Transverse colon (tissue), 4 donors: ENCODE data around the gene SMIM27. TPM values are rescaled to one million over a fixed set of nuclear protein-coding genes. Genes with fewer than 3 reads are reported as not detected.
"Not testable (repeated sequence)": the region's sequence is repeated elsewhere in the genome, so short reads cannot be mapped to it uniquely, and the experiment has no call there.

ENCODE experiments used
- DNase-seq: peaks from one replicate; pipeline ENCODE4 v3.0.0-alpha.2; 2019
- H3K27ac ChIP-seq, 4 donors: fragments of 200-600 bp; sonication (generic); 2 replicates each; pipeline ENCODE4 v1.5.1; 2016 to 2018; ENCODE audit warnings: inconsistent platforms in 4 of 4
- H3K27me3 ChIP-seq: fragments of 200-600 bp; sonication (generic); 2 replicates; pipeline ENCODE4 v1.5.1; 2017; ENCODE audit warnings: inconsistent platforms
- H3K36me3 ChIP-seq, 4 donors: fragments of 200-600 bp; sonication (generic); 2 replicates each; pipeline ENCODE4 v1.5.1; 2017 to 2019; ENCODE audit warnings: inconsistent platforms in 4 of 4
- H3K4me1 ChIP-seq, 4 donors: fragments of 200-600 bp; sonication (generic); 2 replicates each; pipeline ENCODE4 v1.5.1; 2017 to 2020; ENCODE audit warnings: inconsistent platforms in 4 of 4
- H3K4me3 ChIP-seq, 4 donors: fragments of 200-600 bp; sonication (generic); 1 replicate in 1 of 4; 2 replicates in 3 of 4; pipeline versions ENCODE4 v1.5.1 to v1.6.1; 2017 to 2019; ENCODE audit warnings: inconsistent platforms in 4 of 4
- H3K9me3 ChIP-seq, 2 donors: fragments of 200-600 bp; sonication (generic); 2 replicates each; pipeline ENCODE4 v1.5.1; 2017 to 2019; ENCODE audit warnings: inconsistent platforms in 2 of 2
- EP300 ChIP-seq: sonication (generic); formaldehyde crosslinking; IDR thresholded peaks from one replicate; pipeline ENCODE4 v1.6.1; 2017; ENCODE audit warnings: antibody characterized with exemption, low read depth
- POLR2A ChIP-seq: fragments of 450-650 bp; IDR thresholded peaks from one replicate; pipeline ENCODE4 v1.6.1; 2016; ENCODE audit warnings: antibody characterized with exemption, mild to moderate bottlenecking, moderate library complexity
- POLR2AphosphoS5 ChIP-seq, 3 donors: sonication (generic); formaldehyde crosslinking; IDR thresholded peaks; one replicate each; pipeline ENCODE4 v1.6.1; 2016; ENCODE audit warnings: antibody characterized with exemption in 3 of 3
- WGBS, 2 donors: methylation state at CpG; one replicate each; pipeline ENCODE4 v1.1.5; 2018; ENCODE audit warnings: low coverage in 1 of 2; 5-methylcytosine and 5-hydroxymethylcytosine counted together
- in situ Hi-C, 4 donors: fragments of 200-750 bp; cut with MboI; loops; one replicate each; pipeline versions ENCODE4 v1.15.0 to v1.15.1; 2017; ENCODE audit warnings: low sequenced_read_pairs in 3 of 4, low pct_ligation_motif_present in 1 of 4, low pct_unique_long_range_greater_than_20kb in 1 of 4
- intact Hi-C: fragments of 100-400 bp; cut with DNase I; formaldehyde crosslinking; loops from one replicate; pipeline ENCODE4 v1.15.1; 2023; ENCODE audit warnings: low total_unique reads
- total RNA-seq, 4 donors: library from RNA; depleted of rRNA; stranded (reverse); fragments of >200 nt; gene quantifications; one replicate each; pipeline ENCODE4 v1.1.0, GENCODE V29; 2016
- TF ChIP-seq, protein P1 (sequence below), 5 experiments: fragments of 200-600 bp in 3 of 5; fragments of 450-650 bp in 2 of 5; sonication (generic) in 3 of 5; IDR thresholded peaks; 1 replicate in 2 of 5; 2 replicates in 3 of 5; pipeline ENCODE4 v1.5.1; 2016 to 2017; ENCODE audit warnings: antibody characterized with exemption in 5 of 5, inconsistent platforms in 3 of 5, mild to moderate bottlenecking in 2 of 5, moderate library complexity in 1 of 5

Gene SMIM27
- total RNA-seq, 4 donors from 2014 or later, result 2.0 to 7.5 (median 3.8) TPM

DNA sequence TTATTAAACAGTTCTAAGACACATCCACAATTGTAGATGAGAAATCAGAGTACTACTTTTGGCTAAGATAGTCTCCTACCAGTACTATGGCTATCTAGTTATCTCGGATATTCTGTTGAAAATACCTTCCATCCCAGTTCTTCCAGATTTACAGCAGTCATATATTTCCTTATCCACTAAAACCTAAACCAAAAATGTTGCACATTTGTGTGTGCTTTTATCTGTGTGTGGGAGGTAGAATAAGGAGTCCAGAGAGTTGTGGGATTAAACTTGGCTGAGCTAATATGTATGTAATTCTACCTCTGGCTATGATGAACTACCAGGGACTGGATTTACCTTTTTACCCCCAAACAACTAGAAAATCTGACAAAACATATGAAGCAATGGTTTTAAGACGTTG, 38.3 kb downstream of the SMIM27 start:
- intact Hi-C loops, result no loop called here
- 44 to 64% methylated on average over 2 of the region's 2 CpGs for WGBS, 2 donors

DNA sequence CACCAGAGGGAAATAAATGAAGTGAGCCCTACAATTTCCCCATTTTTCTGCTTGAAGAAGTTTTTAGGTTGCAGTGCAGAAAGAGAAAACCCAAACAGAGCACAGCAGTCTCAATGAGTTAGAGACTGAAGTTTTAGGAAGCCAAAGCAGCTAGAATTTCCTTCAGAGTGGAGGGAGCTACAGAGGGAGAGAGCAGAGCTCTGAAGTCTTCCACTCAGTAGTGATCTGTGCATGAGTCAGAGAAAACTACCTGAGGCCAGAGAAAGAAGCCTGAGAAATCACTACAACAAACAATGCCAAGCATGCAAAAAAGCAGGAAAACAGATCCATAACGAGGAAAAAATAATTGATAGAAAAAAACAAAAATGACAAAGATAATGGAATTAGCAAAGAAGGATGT, 38.8 kb downstream of the SMIM27 start:
- Histone ChIP-seq H3K9me3 (no peaks in the 10 kb centered on the region), H3K4me3 (no peak overlapping the region), H3K36me3 (no peaks in the 10 kb centered on the region), H3K4me1 (no peaks in the 10 kb centered on the region), H3K27ac (no peak overlapping the region), H3K27me3 (no peaks in the 10 kb centered on the region)
- 46 to 69% methylated on average over 1 of the region's 1 CpG for WGBS, 2 donors
- no peak for DNase-seq
- intact Hi-C loops, result no loop called here
- TF ChIP-seq POLR2AphosphoS5 (IDR thresholded peaks at IDR 0.05) (no peak), POLR2A (no peak), EP300 (no peak)
- TF ChIP-seq, protein P1, sequence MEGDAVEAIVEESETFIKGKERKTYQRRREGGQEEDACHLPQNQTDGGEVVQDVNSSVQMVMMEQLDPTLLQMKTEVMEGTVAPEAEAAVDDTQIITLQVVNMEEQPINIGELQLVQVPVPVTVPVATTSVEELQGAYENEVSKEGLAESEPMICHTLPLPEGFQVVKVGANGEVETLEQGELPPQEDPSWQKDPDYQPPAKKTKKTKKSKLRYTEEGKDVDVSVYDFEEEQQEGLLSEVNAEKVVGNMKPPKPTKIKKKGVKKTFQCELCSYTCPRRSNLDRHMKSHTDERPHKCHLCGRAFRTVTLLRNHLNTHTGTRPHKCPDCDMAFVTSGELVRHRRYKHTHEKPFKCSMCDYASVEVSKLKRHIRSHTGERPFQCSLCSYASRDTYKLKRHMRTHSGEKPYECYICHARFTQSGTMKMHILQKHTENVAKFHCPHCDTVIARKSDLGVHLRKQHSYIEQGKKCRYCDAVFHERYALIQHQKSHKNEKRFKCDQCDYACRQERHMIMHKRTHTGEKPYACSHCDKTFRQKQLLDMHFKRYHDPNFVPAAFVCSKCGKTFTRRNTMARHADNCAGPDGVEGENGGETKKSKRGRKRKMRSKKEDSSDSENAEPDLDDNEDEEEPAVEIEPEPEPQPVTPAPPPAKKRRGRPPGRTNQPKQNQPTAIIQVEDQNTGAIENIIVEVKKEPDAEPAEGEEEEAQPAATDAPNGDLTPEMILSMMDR (IDR thresholded peaks at IDR 0.05), result no peak
- in situ Hi-C loops, result loop anchor here in 1 of 4 donors (25.0 kb wide), 1 partner anchor 371 kb away; no protein-coding TSS in a partner anchor

More for the DNA sequence above, 38.3 kb downstream of the SMIM27 start:
- TF ChIP-seq POLR2A, result no peak
- TF ChIP-seq, protein P1 (IDR thresholded peaks at IDR 0.05), result no peak
- no peak for TF ChIP-seq EP300
- no peak for TF ChIP-seq POLR2AphosphoS5 (IDR thresholded peaks at IDR 0.05)
- H3K27me3 ChIP-seq, result no peaks in the 10 kb centered on the region
- H3K27ac ChIP-seq, result no peak overlapping the region
- no peak for DNase-seq
- H3K9me3 ChIP-seq, result no peaks in the 10 kb centered on the region
- no peak overlapping the region for H3K4me3 ChIP-seq
- no peaks in the 10 kb centered on the region for H3K36me3 ChIP-seq
- in situ Hi-C loops, result loop anchor here in 1 of 4 donors (25.0 kb wide), 1 partner anchor 372 kb away; no protein-coding TSS in a partner anchor
- no peaks in the 10 kb centered on the region for H3K4me1 ChIP-seq

DNA sequence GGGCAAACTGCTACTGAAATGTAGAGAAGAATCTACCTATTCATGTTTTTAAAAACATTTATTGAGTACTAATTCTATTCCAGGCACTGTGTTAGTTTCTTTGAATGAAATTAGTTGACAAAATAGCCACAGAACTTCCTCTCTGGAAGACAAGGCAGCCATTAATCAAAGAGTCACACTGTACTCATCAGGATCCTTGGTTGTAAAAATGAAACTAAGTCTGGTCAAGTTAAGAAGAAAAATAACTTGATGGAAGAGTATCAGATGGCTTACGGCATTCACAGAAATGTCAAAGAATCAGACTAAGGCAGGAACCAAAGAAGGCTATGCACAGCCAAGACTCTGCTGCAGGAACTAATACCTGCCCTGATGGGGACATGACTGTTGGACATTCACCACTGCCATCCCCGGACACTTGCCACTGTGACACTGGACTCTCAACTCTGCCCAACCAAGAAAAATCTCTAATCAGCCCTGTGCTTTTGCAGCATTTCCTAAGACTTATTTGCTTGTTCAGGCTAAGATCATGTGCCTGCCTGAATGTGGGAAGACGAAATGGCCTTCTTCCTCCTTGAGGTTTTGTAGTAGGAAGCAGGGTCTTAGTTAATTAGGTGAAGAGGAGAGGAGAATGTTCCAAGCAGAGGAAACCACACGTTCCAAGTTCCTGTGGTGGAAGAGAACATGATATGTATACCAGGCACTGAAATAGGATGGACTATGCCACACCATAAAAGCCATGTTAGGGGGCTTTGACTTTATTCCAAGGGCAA, 44.2 kb downstream of the SMIM27 start:
- Histone ChIP-seq H3K27me3 (no peaks in the 10 kb centered on the region), H3K9me3 (no peaks in the 10 kb centered on the region), H3K4me3 (no peak overlapping the region), H3K4me1 (no peaks in the 10 kb centered on the region), H3K36me3 (no peaks in the 10 kb centered on the region), H3K27ac (no peak overlapping the region)
- in situ Hi-C loops, result loop anchor here in 1 of 4 donors (25.0 kb wide), 1 partner anchor 366 kb away; no protein-coding TSS in a partner anchor
- DNase-seq, result no peak
- WGBS, 2 donors, result 62 to 71% methylated on average over 3 to 4 of the region's 4 CpGs
- intact Hi-C loops, result no loop called here
- no peak for TF ChIP-seq POLR2A
- no peak for TF ChIP-seq EP300
- TF ChIP-seq, protein P1 (IDR thresholded peaks at IDR 0.05), result no peak

DNA sequence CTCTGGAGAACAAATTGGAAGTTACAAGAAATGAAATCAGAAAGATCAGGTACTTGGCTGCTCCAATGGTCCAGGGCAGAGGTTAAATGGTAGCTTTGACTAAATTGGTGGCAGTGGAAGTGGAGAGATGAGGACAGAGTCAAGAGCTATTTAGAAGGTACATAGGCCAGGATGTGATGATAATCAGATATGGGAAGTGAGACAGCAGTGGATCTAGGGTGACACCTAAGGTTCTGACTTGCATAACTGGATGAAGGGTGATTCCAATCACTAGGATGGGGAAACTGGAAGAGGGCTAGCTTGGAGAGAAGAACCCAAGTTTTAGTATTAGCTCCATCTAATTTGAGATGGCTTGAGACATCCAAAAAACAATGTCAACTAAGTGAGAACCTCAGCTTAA, 44.8 kb downstream of the SMIM27 start:
- no peaks in the 10 kb centered on the region for H3K9me3 ChIP-seq
- DNase-seq, result no peak
- H3K4me1 ChIP-seq, result no peaks in the 10 kb centered on the region
- no peaks in the 10 kb centered on the region for H3K36me3 ChIP-seq
- no peak overlapping the region for H3K4me3 ChIP-seq
- H3K27ac ChIP-seq, result no peak overlapping the region
- no peaks in the 10 kb centered on the region for H3K27me3 ChIP-seq
- in situ Hi-C loops, result loop anchor here in 1 of 4 donors (25.0 kb wide), 1 partner anchor 365 kb away; no protein-coding TSS in a partner anchor
- intact Hi-C loops, result no loop called here
- TF ChIP-seq EP300 (no peak), POLR2AphosphoS5 (IDR thresholded peaks at IDR 0.05) (no peak), POLR2A (no peak)
- TF ChIP-seq, protein P1 (IDR thresholded peaks at IDR 0.05), result no peak

DNA sequence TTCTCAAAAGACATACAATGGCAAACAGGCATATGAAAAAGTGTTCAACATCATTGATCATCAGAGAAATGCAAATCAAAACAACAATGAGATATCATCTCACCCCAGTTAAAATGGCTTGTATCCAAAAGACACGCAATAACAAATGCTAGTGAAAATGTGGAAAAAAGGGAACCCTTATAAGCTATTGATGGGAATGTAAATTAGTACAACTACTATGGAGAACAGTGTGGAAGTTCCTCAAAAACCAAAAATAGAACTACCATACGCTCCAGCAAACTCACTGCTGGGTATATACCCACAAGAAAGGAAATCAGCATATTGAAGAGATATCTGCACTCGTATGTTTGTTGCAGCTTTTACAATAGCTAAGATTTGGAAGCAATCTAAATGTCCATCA, 46.9 kb downstream of the SMIM27 start:
- 64 to 76% methylated on average over 3 of the region's 3 CpGs for WGBS, 2 donors
- H3K9me3 ChIP-seq, H3K27me3 ChIP-seq, DNase-seq, H3K4me3 ChIP-seq, H3K27ac ChIP-seq, H3K36me3 ChIP-seq, H3K4me1 ChIP-seq, intact Hi-C loops: not testable (repeated sequence)
- in situ Hi-C loops, result loop anchor here in 1 of 4 donors (25.0 kb wide), 1 partner anchor 363 kb away; no protein-coding TSS in a partner anchor
